Type B pancreatic cell (in vitro differentiated cells): Measurements from ENCODE around the gene MYH11. TPM values are rescaled to one million over a fixed set of nuclear protein-coding genes. Genes with fewer than 3 reads are reported as not detected.

Experiments used
- DNase-seq: peaks from one replicate; pipeline ENCODE4 v3.0.0; 2021; ENCODE audit warnings: mixed read lengths; ENCODE audit not compliant: unreplicated experiment; ENCODE audit errors: extremely low spot score
- H3K27ac Mint-ChIP-seq: 2 replicates; pipeline ENCODE4 v1.8.0; 2021; ENCODE audit warnings: mild to moderate bottlenecking, mixed read lengths
- H3K27me3 Mint-ChIP-seq: 2 replicates; pipeline ENCODE4 v1.8.0; 2021; ENCODE audit warnings: mixed read lengths
- H3K36me3 Mint-ChIP-seq: 2 replicates; pipeline ENCODE4 v1.8.0; 2021; ENCODE audit warnings: mixed read lengths
- H3K4me1 Mint-ChIP-seq: one replicate; pipeline ENCODE4 v1.8.0; 2021; ENCODE audit warnings: mixed read lengths; ENCODE audit not compliant: unreplicated experiment
- H3K4me3 Mint-ChIP-seq: 2 replicates; pipeline ENCODE4 v1.8.0; 2021; ENCODE audit warnings: mild to moderate bottlenecking, mixed read lengths
- H3K9me3 Mint-ChIP-seq: 2 replicates; pipeline ENCODE4 v1.8.0; 2021; ENCODE audit warnings: mixed read lengths
- total RNA-seq: library from RNA; stranded (reverse); gene quantifications from 2 replicates; pipeline ENCODE4 v1.2.1, GENCODE V29; 2021; ENCODE audit warnings: low replicate concordance
- TF ChIP-seq, protein P1 (sequence below): fragments of 200-600 bp; sonication (generic); conservative IDR thresholded peaks from 2 replicates; pipeline ENCODE4 v1.5.0; 2021; ENCODE audit warnings: antibody characterized with exemption, mild to moderate bottlenecking

The MYH11 gene
- total RNA-seq, 1 donor from 2014 or later: 0.43 TPM

DNA sequence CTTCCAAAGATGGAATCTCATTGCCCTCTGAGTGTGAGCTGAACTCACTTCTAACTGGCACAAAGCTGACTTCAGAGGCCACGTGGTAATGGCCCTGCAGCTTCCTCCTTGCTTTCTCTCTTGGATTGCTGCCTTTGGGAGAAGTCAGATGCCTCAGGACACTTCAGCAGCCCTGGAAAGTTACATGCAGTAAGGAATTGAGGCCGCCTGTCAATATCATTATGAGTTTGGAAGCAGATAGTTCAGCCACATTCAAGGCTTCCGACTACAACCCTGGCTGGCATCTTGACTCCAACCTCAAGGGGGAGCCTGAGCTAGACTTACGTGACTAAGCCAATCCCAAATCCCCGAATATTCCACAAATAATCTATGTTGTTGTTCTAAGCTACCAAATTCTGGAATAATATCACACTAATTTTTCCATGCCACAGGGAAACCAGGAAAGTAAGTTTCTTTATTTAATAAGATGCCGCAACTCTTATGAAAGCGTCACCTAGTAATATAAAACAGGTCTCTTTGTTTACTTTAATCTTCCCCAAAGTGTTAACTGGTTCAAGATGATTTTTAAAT, 18.0 kb upstream of the MYH11 start:
- H3K9me3 Mint-ChIP-seq: no peaks in the 10 kb centered on the region
- no peak overlapping the region for H3K4me3 Mint-ChIP-seq
- TF ChIP-seq, protein P1, sequence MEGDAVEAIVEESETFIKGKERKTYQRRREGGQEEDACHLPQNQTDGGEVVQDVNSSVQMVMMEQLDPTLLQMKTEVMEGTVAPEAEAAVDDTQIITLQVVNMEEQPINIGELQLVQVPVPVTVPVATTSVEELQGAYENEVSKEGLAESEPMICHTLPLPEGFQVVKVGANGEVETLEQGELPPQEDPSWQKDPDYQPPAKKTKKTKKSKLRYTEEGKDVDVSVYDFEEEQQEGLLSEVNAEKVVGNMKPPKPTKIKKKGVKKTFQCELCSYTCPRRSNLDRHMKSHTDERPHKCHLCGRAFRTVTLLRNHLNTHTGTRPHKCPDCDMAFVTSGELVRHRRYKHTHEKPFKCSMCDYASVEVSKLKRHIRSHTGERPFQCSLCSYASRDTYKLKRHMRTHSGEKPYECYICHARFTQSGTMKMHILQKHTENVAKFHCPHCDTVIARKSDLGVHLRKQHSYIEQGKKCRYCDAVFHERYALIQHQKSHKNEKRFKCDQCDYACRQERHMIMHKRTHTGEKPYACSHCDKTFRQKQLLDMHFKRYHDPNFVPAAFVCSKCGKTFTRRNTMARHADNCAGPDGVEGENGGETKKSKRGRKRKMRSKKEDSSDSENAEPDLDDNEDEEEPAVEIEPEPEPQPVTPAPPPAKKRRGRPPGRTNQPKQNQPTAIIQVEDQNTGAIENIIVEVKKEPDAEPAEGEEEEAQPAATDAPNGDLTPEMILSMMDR: peak; percentile 80
- H3K36me3 Mint-ChIP-seq: peaks cover 17% of the 10 kb centered on the region
- no peaks in the 10 kb centered on the region for H3K4me1 Mint-ChIP-seq
- no peak for DNase-seq
- H3K27me3 Mint-ChIP-seq: no peaks in the 10 kb centered on the region
- peak overlapping the region; percentile 53 for H3K27ac Mint-ChIP-seq

DNA sequence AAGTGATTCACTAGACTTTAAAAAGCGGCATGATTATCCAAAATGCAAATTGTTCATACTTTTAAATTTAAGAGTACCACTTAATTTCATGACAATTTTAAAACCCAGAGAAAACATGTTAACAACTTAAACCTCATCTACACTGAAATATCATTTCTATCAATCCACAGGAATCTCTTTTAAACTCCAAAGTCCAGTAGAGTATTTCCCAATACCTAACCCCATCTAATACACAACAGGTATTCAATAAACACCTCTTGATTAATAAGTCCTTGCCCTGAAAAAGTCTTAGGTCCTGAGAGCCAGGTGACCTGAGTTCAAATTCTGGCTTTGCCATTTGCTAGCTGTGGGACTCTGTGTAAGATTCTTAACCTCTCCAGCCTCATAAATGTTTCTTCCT, 16.9 kb upstream of the MYH11 start:
- no peaks in the 10 kb centered on the region for H3K4me1 Mint-ChIP-seq
- no peak overlapping the region for H3K27ac Mint-ChIP-seq
- no peak for DNase-seq
- peaks cover 18% of the 10 kb centered on the region for H3K36me3 Mint-ChIP-seq
- TF ChIP-seq, protein P1: no peak
- no peaks in the 10 kb centered on the region for H3K27me3 Mint-ChIP-seq
- no peak overlapping the region for H3K4me3 Mint-ChIP-seq
- H3K9me3 Mint-ChIP-seq: no peaks in the 10 kb centered on the region

DNA sequence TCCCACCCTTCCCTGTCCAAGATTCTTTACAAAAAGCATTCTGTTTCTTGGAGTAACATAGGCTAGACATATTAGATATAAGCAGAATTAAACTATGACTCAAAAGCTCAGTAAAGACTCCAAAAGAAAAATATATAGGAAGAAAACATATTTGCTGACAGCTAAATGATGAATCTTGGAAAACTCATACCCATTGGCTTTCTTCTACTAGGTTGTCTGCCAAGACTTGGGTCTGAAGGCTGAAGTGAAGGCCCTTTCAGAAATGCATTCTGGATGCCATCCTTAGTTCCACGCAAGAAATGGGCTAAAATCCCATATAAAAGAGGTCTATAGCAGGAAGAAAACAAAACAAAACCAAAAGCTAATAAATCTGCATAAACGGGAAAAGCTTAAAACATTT, 16.5 kb upstream of the MYH11 start:
- H3K9me3 Mint-ChIP-seq: no peaks in the 10 kb centered on the region
- H3K27me3 Mint-ChIP-seq: no peaks in the 10 kb centered on the region
- no peak overlapping the region for H3K4me3 Mint-ChIP-seq
- H3K27ac Mint-ChIP-seq: no peak overlapping the region
- DNase-seq: no peak
- TF ChIP-seq, protein P1: no peak
- peaks cover 18% of the 10 kb centered on the region for H3K36me3 Mint-ChIP-seq
- H3K4me1 Mint-ChIP-seq: no peaks in the 10 kb centered on the region

DNA sequence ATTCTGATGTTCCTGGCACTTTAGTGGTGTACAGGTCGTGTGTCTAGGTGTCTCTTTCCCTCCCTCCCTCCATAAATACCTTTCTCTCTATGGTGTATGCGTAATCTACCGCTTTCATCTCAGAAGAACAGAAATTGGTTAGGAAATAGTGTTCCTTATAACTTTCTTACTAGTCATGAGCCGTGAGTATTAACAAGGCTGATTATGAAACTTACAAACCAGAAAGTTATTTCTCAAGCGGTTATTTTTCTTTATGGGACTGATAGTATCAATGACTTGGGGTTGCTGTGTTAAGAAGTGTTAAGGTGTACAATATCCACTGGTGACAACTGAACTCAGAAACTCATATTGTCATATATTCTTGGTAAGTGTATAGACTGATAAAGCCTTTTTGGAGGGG, 13.2 kb upstream of the MYH11 start:
- Mint-ChIP-seq H3K4me1 (no peaks in the 10 kb centered on the region), H3K9me3 (no peaks in the 10 kb centered on the region), H3K36me3 (peaks cover 22% of the 10 kb centered on the region), H3K27me3 (no peaks in the 10 kb centered on the region), H3K4me3 (no peak overlapping the region), H3K27ac (no peak overlapping the region)
- TF ChIP-seq, protein P1: no peak
- no peak for DNase-seq

DNA sequence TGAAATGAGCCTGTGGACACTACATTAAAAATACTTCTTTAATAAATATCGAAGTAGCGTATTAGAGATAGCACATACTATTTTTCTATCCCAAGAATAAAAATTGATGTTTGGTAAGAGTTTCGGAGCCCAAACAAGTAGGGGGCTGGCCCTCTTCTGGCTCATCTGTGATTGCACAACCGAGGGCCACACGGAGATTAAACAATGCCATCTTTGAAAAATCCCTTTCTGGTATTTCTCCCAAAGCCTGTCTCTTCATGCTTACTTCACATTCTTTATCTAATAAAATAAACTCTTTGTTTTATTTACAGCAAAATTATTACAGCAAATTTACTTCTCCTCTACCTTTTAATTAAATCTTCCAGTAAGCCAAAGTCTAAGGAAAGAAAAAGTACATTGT, 9.6 kb upstream of the MYH11 start:
- peaks cover 6% of the 10 kb centered on the region for H3K27me3 Mint-ChIP-seq
- no peaks in the 10 kb centered on the region for H3K4me1 Mint-ChIP-seq
- no peak overlapping the region for H3K27ac Mint-ChIP-seq
- H3K9me3 Mint-ChIP-seq: no peaks in the 10 kb centered on the region
- peaks cover 17% of the 10 kb centered on the region for H3K36me3 Mint-ChIP-seq
- no peak overlapping the region for H3K4me3 Mint-ChIP-seq
- DNase-seq: no peak
- TF ChIP-seq, protein P1: no peak

DNA sequence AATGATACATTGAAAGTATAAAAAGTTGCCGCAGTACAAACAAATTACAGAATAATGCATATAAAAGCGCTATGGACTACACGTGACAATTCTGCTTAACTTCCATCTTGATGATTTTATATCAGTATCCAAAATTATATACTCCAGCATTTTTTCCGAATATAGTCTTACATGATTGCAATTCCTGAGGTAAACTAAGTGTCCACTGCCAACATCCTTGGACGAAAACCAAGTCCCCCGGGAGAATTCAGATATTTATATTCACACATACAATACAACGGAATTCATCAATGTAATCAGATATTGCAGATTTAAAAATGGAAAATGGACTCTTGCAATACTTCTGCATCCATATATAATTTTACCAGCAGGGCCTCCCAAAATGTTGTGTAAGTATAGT, 8.9 kb upstream of the MYH11 start:
- Mint-ChIP-seq H3K27me3 (peaks cover 6% of the 10 kb centered on the region), H3K4me3 (no peak overlapping the region), H3K9me3 (no peaks in the 10 kb centered on the region), H3K27ac (no peak overlapping the region), H3K4me1 (no peaks in the 10 kb centered on the region), H3K36me3 (peaks cover 17% of the 10 kb centered on the region)
- TF ChIP-seq, protein P1: no peak
- no peak for DNase-seq
